Caco-2 (cell line): ENCODE results near the gene GALK2. TPM values are rescaled to one million over a fixed set of nuclear protein-coding genes. Genes with fewer than 3 reads are reported as not detected.

Source experiments
- BruUV-seq: library from RNA; stranded (reverse); fragments of 400-500 nt; replicated peaks from 2 replicates; lab custom pipeline; 2021; lab: Mats Ljungman, UMichigan
- CTCF ChIA-PET: fragments of 300-600 bp; sonication (Branson Sonifier 250); formaldehyde crosslinking; loops from one replicate; lab custom pipeline; 2022; ENCODE audit warnings: antibody characterized with exemption; lab: Charles Lee
- POLR2A ChIA-PET: fragments of 300-600 bp; sonication (Branson Sonifier 250); formaldehyde crosslinking; loops from one replicate; lab custom pipeline; 2022; ENCODE audit warnings: antibody characterized with exemption; lab: Charles Lee
- DNase-seq, 2 experiments: peaks; one replicate each; pipeline versions ENCODE4 v3.0.0 to v3.0.0-alpha.2; 2020 to 2022
- H3K27me3 ChIP-seq: replicated peaks from 2 replicates; pipeline ENCODE4 v1.6.0; 2011; ENCODE audit warnings: low read length; ENCODE audit not compliant: control insufficient read depth, insufficient read depth
- H3K36me3 ChIP-seq: 2 replicates; pipeline ENCODE4 v1.5.1; 2011; ENCODE audit warnings: low read length; ENCODE audit not compliant: control insufficient read depth, insufficient read depth
- H3K4me1 ChIP-seq: fragments of 250-450 bp; sonication (Bioruptor Pico); 2 replicates; pipeline ENCODE4 v1.5.1; 2020; ENCODE audit warnings: mild to moderate bottlenecking
- H3K4me3 ChIP-seq: 2 replicates; pipeline ENCODE4 v1.5.1; 2011; ENCODE audit warnings: low read depth, mild to moderate bottlenecking, control low read depth, low read length
- H3K9me3 ChIP-seq: fragments of 250-450 bp; sonication (Bioruptor Pico); 2 replicates; pipeline ENCODE4 v1.5.1; 2020; ENCODE audit warnings: mild to moderate bottlenecking, moderate library complexity
- H3K27ac Mint-ChIP-seq: one replicate; pipeline ENCODE4 v1.8.0; 2022; ENCODE audit warnings: mixed read lengths; ENCODE audit not compliant: unreplicated experiment
- H3K27me3 Mint-ChIP-seq: one replicate; pipeline ENCODE4 v1.8.0; 2022; ENCODE audit warnings: mixed read lengths; ENCODE audit not compliant: insufficient read depth, unreplicated experiment
- H3K36me3 Mint-ChIP-seq: one replicate; pipeline ENCODE4 v1.8.0; 2022; ENCODE audit warnings: mild to moderate bottlenecking, mixed read lengths; ENCODE audit not compliant: insufficient read depth, unreplicated experiment
- H3K4me1 Mint-ChIP-seq: one replicate; pipeline ENCODE4 v1.8.0; 2022; ENCODE audit warnings: low read depth, mixed read lengths; ENCODE audit not compliant: unreplicated experiment
- H3K4me3 Mint-ChIP-seq: one replicate; pipeline ENCODE4 v1.8.0; 2022; ENCODE audit warnings: mild to moderate bottlenecking, moderate library complexity, mixed read lengths; ENCODE audit not compliant: unreplicated experiment
- H3K9me3 Mint-ChIP-seq: one replicate; pipeline ENCODE4 v1.8.0; 2022; ENCODE audit warnings: mixed read lengths; ENCODE audit not compliant: unreplicated experiment
- CTCF ChIP-seq, 2 experiments: fragments of 200-600 bp in 1 of 2; IDR thresholded peaks; 1 replicate in 1 of 2; 2 replicates in 1 of 2; pipeline versions ENCODE4 v1.5.1 to v1.8.0; 2011 to 2022; ENCODE audit warnings: antibody characterized with exemption in 1 of 2, control low read depth in 1 of 2, inconsistent platforms in 1 of 2, low read depth in 1 of 2, low read length in 1 of 2, mild to moderate bottlenecking in 1 of 2, moderate library complexity in 1 of 2; ENCODE audit not compliant: insufficient read depth in 1 of 2, severe bottlenecking in 1 of 2, unreplicated experiment in 1 of 2
- intact Hi-C: fragments of 100-400 bp; cut with micrococcal nuclease; formaldehyde crosslinking; loops from one replicate; pipeline ENCODE4 v1.10.0; 2022; ENCODE audit not compliant: unreplicated experiment
- total RNA-seq: library from RNA; stranded (reverse); gene quantifications from 2 replicates; pipeline ENCODE4 v1.2.3, GENCODE V29; 2022

The GALK2 gene
- total RNA-seq, 1 experiment from 2014 or later, result 25.5 TPM

- no peak overlapping the region for H3K27ac Mint-ChIP-seq
- H3K27me3 Mint-ChIP-seq, result no peaks in the 10 kb centered on the region
- no peaks in the 10 kb centered on the region; the same call in 1 of the 2 replicates for H3K4me1 ChIP-seq
- no peak overlapping the region for H3K4me3 Mint-ChIP-seq
- H3K9me3 Mint-ChIP-seq, result no peaks in the 10 kb centered on the region
- peaks cover 1% of the 10 kb centered on the region; the same call in 1 of the 2 replicates for H3K36me3 ChIP-seq
- H3K27me3 ChIP-seq, result no peaks in the 10 kb centered on the region
- no TSS peak for BruUV-seq
- no peak for TF ChIP-seq CTCF (IDR thresholded peaks at IDR 0.05; ENCODE audit: insufficient read depth in 1 of 2, low read depth in 1 of 2, low read length in 1 of 2, severe bottlenecking in 1 of 2, unreplicated experiment in 1 of 2)
- DNase-seq, result no peak
- CTCF ChIA-PET, result no interaction called here
- H3K4me3 ChIP-seq, result no peak overlapping the region
- intact Hi-C loops, result no loop called here
- no peaks in the 10 kb centered on the region for H3K9me3 ChIP-seq
- H3K4me1 Mint-ChIP-seq, result no peaks in the 10 kb centered on the region
- POLR2A ChIA-PET, result no interaction called here
- peaks cover 5% of the 10 kb centered on the region for H3K36me3 Mint-ChIP-seq
Measured at GRCh38 chr15:49189631-49190030, 19.6 kb downstream of the GALK2 start.

- POLR2A ChIA-PET, result no interaction called here
- H3K4me1 Mint-ChIP-seq, result no peaks in the 10 kb centered on the region
- H3K27me3 Mint-ChIP-seq, result no peaks in the 10 kb centered on the region
- H3K4me1 ChIP-seq, result no peaks in the 10 kb centered on the region; the same call in 1 of the 2 replicates
- H3K36me3 ChIP-seq, result peaks cover 1% of the 10 kb centered on the region; the same call in 1 of the 2 replicates
- H3K36me3 Mint-ChIP-seq, result peaks cover 5% of the 10 kb centered on the region
- H3K9me3 ChIP-seq, result no peaks in the 10 kb centered on the region
- H3K4me3 ChIP-seq, result no peak overlapping the region
- H3K27ac Mint-ChIP-seq, result no peak overlapping the region
- no peaks in the 10 kb centered on the region for H3K9me3 Mint-ChIP-seq
- DNase-seq, result no peak
- CTCF ChIA-PET, result no interaction called here
- no peaks in the 10 kb centered on the region for H3K27me3 ChIP-seq
- intact Hi-C loops, result no loop called here
- no peak overlapping the region for H3K4me3 Mint-ChIP-seq
- TF ChIP-seq CTCF (IDR thresholded peaks at IDR 0.05; ENCODE audit: insufficient read depth in 1 of 2, low read depth in 1 of 2, low read length in 1 of 2, severe bottlenecking in 1 of 2, unreplicated experiment in 1 of 2), result no peak
- no TSS peak for BruUV-seq
Measured at GRCh38 chr15:49190586-49190985, 20.5 kb downstream of the GALK2 start.

- Histone ChIP-seq H3K27me3 (no peaks in the 10 kb centered on the region), H3K36me3 (peaks cover 1% of the 10 kb centered on the region; the same call in 1 of the 2 replicates), H3K4me1 (no peaks in the 10 kb centered on the region), H3K4me3 (no peak overlapping the region), H3K9me3 (no peaks in the 10 kb centered on the region)
- H3K27me3 Mint-ChIP-seq, result no peaks in the 10 kb centered on the region
- intact Hi-C loops, result no loop called here
- no peaks in the 10 kb centered on the region for H3K9me3 Mint-ChIP-seq
- POLR2A ChIA-PET, result no interaction called here
- no peak overlapping the region for H3K27ac Mint-ChIP-seq
- H3K4me3 Mint-ChIP-seq, result no peak overlapping the region
- CTCF ChIA-PET, result no interaction called here
- DNase-seq, result no peak
- TF ChIP-seq CTCF (IDR thresholded peaks at IDR 0.05; ENCODE audit: insufficient read depth in 1 of 2, low read depth in 1 of 2, low read length in 1 of 2, severe bottlenecking in 1 of 2, unreplicated experiment in 1 of 2), result no peak
- H3K4me1 Mint-ChIP-seq, result no peaks in the 10 kb centered on the region
- no TSS peak for BruUV-seq
- peaks cover 5% of the 10 kb centered on the region for H3K36me3 Mint-ChIP-seq
Measured at GRCh38 chr15:49191892-49192291, 21.8 kb downstream of the GALK2 start.
